NCI-H524 (cell line): ENCODE data around the gene KIF5C.
A peak's percentile ranks its signal among the peaks of the same experiment; 100 is the strongest.

ENCODE experiments used
- DNase-seq, 2 experiments: peaks; one replicate each; lab custom pipeline; 2025; lab: John Stamatoyannopoulos, UW

The KIF5C gene

DNA sequence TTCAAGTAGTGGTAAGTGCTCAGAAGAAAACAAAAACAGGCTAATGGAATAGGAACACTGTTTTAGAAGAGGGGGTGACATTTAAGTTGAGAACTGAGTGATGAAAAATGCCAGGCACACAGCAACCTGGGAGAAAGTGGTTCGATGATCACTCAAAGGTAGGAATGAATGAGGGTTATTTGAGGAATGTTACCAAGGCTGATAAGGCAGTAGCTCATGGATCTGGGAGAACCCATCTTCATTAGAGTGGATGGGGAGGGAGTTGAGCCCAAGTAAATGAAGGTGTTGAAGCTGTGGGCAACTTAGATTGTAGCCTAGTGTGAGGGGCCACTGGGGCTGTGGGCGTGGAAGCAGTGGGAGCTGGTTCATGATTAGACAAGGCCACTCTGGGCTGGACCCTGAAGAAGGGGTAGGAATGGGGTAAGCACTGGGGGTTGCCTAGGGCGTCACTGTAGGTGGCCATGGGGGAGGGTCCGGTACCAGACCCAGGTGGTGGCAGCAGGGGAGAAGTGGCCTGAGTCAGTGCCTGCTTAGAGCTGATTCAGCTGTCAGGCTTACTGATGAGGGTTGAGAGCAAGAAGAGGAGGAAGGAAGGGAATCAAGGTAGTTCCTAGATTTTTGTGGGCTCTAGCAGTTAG, 141.0 kb downstream of the KIF5C start:
- DNase-seq: no peak

DNA sequence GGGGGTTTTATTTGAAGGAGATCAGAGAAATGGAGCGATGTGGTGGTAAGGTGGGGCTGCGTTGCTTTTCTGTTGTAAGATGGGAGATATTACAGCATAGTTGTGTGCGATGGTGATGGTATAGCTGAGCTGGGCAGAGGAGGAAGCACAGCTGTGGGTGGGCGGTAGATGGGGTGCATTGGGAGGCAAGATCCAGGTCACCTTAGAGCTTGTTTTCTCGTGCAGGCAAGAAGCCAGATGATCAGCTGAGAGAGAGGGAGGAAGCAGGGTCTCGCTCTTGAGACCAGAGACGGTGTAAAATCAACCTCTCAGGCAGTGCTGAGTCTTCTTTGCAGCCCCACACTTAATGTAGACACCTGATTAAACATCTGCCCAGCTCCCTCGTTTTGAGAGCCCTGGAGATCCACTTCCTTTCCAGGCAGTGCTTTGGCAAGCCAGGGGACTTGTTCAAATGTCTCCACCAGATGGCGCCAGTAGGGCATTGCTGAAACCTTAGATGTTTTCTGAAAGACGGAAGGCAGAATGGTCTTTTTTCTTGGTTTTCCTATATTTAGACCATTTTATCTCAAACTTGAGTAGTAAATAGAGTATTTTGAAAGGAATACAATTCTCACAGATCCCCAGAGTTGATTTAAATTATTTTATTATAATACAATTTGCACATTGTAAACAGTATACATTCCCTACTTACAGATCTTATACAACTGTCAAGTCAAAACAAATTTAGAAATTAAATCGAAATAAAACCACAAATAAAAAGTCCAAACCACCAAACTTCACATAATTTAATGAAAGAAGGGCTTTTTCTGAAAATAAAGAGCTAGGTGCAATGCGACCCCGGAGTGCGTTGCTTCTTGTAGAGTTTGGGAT, 142.3 kb downstream of the KIF5C start:
- peak; percentile 47 to 78 for DNase-seq

DNA sequence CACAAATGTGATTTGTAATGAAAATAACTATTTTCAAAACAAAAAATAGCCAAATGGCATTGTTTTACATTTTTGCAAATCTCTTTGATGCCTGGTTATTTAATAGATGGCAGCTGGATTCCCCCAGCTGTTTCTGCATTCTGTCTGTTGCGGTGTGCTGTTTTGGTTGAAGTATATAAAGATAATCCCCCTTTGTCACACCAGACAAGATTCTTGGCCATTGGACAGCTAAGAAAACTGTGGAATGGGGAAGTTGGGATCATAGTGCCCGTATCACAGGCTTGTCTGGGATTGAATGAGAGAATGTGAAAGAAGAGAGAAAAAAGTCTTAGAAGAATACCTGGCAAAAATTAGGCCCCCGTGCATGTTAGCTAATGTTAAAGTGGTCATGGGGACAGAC, 144.0 kb downstream of the KIF5C start:
- no peak for DNase-seq

DNA sequence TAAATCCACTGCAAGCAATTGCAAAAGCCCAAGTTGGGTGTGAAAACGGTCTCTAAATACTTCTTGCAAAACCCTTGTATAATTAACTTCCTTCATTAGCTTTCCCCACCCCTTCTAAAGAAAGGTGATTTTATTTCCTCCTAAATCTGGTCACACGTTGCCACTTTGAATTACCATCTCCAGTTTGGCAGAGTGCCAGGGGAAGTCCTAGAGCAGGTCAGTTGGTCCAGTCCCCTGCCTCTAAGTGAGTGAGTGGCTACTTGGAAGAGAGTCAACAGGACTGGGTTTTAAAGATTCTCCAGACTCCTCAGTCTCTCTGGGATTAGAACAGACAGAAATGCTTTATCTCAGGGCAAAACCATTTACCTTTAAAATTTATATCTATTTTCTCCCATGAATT, 144.7 kb downstream of the KIF5C start:
- no peak for DNase-seq

DNA sequence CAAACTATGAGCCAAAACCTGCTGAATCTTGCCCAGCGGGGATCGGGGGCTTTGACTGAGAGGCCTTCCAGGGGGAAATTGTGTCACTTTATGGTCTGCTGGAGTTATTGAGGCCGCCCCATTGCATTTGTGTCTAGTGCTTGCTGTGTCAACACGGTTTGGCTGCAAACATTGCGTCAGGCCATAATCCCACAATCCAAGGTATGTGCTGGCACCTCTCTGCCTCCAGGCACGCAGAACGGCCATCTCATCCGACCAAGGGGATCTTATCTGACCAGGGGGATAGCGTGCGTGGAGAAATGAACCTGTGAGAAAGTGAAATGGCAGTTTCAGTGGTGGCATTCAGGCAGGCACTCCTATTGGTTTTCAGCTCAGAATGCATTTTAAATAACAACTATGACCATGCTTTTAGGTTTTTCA, 145.4 kb downstream of the KIF5C start:
- DNase-seq: no peak

DNA sequence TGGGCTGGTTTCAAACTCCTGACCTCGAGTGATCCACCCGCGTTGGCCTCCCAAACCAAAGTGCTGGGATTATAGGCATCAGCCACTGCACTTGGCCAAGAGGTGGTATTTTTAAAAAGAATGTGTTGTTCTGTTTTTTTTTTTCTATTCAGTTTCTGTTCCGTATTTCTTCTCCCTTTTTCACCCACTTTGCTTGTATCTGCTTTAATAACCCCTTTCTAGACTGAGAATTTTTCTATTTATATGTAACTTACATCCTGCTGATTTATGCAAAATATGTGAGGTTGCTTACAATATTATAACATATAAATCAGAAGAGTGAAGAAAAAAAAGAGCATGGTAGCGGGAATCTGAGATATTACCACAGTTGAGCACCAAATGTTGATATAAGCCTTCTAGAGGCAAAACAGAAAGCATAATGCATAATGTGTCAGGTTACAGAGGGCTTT, 146.3 kb downstream of the KIF5C start:
- DNase-seq: no peak

DNA sequence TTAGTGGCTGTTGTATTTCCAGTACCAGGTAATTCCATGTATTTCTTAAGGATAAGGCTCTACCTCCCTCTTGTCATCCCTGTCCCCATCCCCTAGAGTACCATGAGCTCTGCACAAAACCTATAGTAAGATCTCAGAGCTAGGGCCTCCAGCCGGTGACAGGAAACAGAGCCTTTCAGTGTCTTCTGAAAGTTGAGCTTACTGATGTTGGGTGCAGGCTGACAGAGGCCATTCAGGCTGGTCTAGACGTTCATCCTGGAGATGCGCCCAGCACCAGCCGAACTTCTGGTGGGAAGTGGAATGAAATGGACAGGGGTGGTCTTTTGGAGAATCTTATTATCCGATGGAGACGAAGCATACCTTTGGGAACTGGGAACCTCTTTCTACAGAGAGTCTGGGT, 146.7 kb downstream of the KIF5C start:
- no peak for DNase-seq

DNA sequence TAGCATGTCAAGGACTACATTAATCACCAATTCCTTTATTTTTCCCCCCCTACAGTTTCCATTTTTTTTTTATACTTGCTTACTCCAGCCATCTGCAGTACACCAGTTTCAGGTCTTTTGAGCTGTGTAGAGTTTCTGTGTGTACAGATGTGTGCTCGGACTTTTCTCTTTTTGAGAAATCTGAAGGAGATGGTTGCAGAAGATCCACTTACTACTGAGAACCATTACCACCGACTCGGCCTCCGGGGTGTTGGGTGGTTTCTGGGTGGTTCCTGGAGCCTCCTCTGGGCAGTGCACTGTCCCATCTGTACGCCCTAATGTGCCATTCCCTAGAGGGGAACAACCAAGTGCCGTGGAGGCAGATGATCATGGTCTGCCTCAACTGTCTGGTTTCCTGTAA, 148.1 kb downstream of the KIF5C start:
- DNase-seq: no peak

DNA sequence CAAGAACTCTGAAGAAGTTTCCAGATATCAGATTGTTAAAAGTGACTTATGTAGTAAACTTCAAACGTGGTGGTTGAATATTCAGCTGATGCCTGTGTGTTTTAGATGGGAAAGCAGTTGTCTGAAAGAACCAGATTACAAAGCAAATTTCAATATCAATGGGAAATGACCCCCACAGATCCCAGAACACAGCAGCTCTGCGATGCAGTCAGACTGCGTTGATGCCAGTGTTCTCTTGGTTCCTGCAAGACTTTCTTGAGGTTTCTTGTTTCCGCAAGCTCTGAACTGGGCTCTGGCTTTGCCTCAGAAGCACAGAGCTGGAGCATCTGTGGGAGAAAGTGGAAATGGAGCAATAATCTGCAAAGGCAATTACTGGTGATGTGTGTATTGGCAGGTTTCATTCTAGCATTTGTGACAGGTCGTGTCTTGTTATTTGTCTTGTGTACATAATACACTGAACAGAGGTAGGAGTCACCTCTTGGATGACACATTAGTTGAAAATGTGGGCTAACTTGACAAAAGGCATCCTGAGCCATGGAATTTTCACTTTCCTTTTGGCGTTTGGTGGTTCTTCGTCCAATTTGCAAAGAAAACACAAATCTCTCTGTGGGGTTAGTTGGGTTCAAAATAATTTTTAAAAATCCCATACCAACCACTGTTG, 152.7 kb downstream of the KIF5C start:
- no peak for DNase-seq

DNA sequence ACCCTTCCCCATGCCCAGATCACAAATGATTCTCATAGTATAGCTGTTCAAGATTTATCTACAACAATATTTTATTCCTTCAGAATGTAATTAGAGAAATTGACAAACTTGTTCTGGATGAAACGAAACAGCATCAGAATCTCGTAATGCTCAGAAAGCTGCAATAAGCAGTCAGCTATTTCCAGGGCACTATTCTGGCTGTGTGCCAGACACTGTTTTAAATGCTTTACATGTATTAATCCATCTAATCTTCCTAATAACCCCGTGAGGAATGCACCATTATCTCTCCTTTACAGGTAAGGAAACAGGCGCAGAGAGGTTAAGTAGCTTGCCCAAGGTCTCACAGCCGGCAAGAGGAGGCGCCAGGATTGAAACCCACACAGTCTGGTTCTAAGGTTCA, 153.3 kb downstream of the KIF5C start:
- peak in 1 of 2 experiments; percentile 11 for DNase-seq

DNA sequence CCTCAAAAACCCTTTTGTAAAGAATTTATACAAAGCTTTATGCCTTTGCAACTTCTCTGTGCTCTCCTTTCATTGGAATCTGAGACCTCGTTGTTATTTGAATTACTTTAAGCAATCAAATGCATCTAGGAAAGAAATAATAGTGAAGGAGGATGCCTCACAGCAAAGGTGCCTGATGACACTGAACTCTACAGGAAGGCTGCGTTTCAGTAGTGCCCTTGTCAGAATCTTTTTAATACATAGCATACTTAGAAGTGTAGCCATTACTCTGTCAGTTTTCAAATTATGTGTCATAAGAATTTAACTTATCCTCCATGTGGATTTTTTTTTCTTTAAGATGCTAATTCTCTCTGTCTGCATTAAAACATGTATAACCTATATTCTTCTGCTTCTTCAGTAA, 153.9 kb downstream of the KIF5C start:
- DNase-seq: no peak

DNA sequence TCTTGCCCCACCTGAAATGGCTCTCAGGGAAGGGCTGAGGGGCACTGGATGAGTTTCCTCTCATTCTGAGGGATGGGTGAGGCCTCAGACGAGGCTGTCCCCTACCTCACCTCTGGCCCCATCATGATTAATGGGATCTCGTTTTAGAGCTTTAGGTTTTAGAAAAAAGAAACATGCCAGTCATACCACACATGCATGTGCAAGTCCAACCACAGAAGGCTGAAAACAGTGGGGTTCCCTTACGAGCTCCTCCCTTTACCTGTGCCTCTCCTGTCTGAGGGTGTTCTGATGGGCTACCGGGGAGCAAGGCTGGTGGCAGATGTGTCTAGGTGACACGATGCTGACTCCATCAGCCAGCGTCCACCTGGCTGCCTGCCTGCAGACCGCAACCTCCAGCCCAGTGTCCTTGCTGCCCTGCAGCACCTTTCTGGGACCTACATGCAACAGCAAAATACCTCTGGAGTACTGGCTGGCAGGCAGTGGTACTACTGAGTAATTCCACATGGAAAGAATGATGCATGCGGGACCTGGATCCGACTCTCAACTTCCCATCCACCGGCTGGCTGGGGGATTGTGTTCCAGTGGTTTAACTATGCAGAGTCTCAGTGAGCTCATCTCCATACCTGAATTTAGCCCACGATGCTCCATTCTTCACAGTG, 154.4 kb downstream of the KIF5C start:
- DNase-seq: no peak

DNA sequence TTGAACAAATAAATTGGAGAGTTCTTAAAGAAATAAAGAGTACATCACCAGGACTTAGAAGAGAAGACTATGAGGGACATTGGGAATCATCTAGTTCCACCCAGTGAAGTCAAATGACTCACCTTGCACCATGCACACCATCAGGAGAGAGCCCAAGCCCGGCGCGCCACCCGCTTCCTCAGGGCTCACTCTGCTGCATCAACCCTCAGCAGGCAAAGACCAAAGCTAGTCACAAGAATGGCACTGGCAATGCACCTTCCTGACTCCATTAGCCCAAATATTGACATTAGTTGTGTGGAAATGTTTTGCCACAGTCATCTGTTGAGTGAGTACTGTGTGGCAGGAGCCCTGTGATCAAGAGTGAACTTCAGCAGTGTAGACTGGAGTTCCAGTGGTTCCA, 156.4 kb downstream of the KIF5C start:
- no peak for DNase-seq

DNA sequence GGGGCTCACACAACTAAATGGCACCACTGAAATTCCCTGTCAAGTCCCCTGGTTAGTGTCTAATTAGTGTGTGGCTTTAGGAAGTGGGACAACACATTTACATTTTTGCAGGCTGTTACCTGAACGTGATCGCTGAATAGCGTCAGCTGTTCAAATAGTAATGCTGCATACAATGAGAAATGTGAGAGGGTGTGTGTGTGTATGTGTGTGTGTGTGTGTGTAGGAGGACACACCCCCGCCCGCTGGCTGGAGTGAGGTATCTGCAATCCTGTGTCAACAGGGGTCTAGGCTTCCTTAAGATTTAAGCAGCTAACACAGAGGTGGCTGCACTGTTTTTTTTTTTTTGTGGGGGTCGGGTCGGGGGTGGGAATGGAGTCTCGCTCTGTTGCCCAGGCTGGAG, 158.7 kb downstream of the KIF5C start:
- no peak for DNase-seq

DNA sequence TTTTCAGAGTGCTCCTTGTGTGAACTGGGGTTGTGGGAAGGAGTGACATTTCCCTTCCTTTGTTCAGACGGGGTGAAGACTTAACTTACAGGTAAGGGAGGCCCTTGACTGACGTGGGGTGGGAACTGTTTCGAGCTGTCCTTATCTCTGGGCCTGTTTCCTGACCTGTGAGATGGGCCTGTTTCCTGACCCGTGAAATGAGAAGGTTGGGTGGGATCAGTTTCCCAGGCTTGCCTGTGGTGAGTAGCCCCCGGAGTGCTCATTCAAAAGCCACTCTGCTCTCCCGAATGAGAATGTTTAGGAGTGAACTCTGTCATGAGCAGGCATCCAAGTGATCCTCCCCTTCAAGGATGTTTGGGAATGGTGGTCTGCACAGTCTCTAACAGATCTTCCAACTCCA, 159.4 kb downstream of the KIF5C start:
- DNase-seq: no peak

DNA sequence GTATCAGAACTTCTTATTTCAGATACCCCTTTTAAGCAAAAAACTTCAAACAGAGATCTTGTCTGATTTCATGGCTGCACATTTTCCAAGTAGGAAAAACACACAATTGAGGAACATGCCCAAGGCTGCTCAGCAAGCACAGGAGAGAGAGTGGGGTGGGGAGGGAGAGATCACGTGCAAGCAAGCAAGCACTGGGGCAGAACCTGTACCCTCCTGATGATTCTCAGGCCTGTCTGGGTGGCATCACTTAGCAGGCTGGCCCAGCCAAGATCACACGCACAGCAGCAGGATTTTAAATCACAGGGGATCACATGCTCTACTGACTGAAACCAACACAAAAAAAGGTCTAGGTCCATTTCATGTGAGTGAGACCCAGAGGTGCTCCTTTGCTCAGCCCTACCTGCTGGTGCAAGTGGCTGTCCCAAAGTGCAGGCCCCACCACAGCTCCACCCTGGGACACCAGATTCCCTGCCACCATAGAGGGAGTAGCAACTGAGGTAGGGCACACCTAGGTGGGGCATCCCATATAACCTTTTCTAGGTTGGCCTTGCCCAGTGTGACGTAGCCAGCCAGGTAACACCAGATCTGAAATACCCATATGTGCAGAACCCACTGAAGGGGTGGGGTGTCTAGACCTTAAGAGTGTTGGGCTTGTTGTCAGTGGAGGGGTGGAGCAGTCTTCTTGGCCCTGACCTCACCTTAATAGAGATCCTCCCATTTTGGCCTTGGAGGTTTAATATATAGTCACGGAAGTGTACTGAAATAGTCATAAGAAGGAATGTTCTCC, 161.7 kb downstream of the KIF5C start:
- DNase-seq: no peak

DNA sequence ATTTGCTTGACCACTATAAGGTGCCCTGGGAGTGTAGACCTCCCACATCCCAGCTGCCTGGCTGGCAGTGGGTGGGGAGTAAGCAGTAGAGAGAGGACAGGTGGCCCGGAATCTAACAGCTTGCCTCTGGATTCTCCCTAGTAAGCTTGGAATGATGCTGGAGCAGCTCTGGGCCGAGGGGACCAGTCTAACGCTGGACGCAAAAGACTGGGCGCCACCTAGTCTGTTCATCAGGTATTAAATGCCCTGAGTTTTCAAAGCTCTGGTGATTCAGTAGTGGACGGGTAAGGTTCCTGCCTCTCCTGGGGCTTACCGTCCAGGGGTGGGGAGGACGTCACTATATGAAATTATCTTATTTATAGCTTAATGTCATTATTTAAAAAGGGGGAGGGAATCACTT, 162.8 kb downstream of the KIF5C start:
- DNase-seq: peak; percentile 21 to 67

DNA sequence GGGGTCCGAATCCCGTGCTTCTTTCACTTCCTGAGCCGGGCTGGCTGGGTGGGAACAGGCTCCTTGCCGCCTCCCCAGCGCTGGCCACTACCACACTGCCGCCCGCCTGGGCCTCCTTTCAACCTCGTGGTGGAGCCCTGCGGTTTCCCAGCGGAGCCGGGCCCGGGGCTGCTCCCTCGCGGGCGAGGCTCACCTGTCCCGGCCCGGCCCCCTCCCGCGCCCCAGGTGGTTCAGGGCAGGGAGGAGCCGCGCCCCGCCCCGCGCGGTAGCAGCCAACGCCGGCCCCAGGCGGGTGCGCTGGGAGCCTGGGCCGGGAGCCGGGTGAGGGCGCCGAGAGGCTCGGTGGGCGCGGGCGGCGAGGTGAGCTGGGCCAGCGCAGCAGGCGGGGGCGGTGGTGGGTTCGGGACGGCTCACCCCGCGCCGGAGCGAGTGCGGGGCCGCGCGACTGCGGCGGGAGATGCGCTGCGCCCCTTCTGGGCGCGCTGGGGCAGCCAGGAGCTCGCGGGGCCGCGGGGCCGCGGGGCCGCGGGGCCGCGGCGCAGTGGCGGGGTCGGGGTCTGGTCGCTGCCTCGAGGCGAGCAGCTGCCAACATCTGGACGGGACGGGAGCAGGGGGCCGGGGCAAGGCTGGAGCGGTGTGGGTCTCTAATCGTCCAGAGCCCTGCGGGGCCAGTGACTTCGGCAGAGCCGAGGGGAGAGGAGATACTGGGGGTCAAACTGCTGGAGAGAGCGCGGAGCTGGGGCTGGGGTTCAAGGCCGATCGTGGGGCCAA, 163.6 kb downstream of the KIF5C start, which contains the start of gene LYPD6B:
LYPD6B (plus strand) TSS at position 258 of the 771 bp plus-strand sequence. CDS start 92,250 bp downstream, outside the sequence.
- DNase-seq: peak; percentile 5 to 46

DNA sequence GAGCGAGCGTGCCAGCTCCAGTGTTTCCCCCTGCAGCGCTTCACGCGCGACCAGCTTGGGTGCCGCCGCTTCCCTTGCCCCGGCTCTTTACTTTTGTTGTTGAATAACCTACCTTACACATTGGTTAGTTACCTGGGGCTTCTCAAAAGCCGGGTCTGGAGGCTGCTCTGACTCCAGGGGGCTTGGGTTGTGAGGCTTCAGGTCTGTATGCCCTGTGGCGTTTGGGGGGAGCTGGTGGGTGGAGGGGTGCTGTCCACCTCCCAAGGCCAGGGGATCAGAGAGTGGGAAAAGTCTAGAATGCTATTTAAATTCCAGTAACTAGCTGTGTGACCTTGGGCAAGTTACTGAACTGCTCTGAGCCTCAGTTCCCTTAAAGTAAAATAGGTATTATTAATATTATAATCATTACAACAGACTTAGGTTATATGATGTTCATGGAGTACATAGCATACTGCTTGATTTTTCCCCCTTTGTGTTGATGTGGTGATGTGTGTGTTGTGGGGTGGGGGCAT, 164.2 kb downstream of the KIF5C start:
- no peak for DNase-seq

DNA sequence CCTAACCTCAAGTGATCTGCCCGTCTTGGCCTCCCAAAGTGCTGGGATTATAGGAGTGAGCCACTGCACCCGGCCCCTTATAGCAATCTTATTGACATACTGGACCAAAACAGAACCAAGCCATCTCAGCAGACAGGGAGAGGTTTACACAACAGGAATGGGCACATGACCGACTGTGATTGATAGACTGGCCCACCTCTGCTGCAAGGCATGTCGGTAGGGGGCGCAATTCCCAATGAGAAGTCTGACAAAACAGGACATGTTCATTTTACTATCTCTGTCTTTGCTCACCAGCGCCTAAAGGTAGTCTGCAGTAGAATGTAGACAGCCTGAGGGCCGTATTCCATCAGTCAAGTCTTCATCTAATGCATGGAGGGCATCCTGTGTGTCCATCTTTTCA, 165.4 kb downstream of the KIF5C start:
- peak in 1 of 2 experiments; percentile 13 for DNase-seq
